NK-92 treated with Interleukin-12 subunit alpha and Interleukin-12 subunit beta, amount 100 ng/mL, for 24 hours (cell line): ENCODE results near the gene PPP1R14C.
"Not testable (repeated sequence)": the region's sequence is repeated elsewhere in the genome, so short reads cannot be mapped to it uniquely, and the experiment has no call there.

Experiments
- DNase-seq: peaks from one replicate; lab custom pipeline; 2025; lab: John Stamatoyannopoulos, UW

PPP1R14C gene

GRCh38 chr6:150220634-150221551 is 78.0 kb downstream of the PPP1R14C start:
- DNase-seq = no peak

- no peak for DNase-seq
Observed at GRCh38 chr6:150224820-150225219, 82.0 kb downstream of the PPP1R14C start.

GRCh38 chr6:150227281-150227680 is 84.4 kb downstream of the PPP1R14C start:
- DNase-seq = no peak

- no peak for DNase-seq
Observed at GRCh38 chr6:150228072-150228733, 85.4 kb downstream of the PPP1R14C start.

- DNase-seq = no peak
Observed at GRCh38 chr6:150229436-150230163, 86.8 kb downstream of the PPP1R14C start.

- no peak for DNase-seq
Observed at GRCh38 chr6:150230164-150230561, 87.3 kb downstream of the PPP1R14C start.

- DNase-seq = no peak
Observed at GRCh38 chr6:150230832-150231524, 88.1 kb downstream of the PPP1R14C start.

GRCh38 chr6:150231525-150231850 is 88.6 kb downstream of the PPP1R14C start:
- DNase-seq = no peak

- no peak for DNase-seq
Observed at GRCh38 chr6:150233843-150234269, 91.0 kb downstream of the PPP1R14C start.

GRCh38 chr6:150235218-150235617 is 92.4 kb downstream of the PPP1R14C start:
- DNase-seq = no peak

GRCh38 chr6:150236114-150236513 is 93.3 kb downstream of the PPP1R14C start:
- DNase-seq = no peak

- no peak for DNase-seq
Observed at GRCh38 chr6:150236544-150236943, 93.7 kb downstream of the PPP1R14C start.

GRCh38 chr6:150237626-150238025 is 94.8 kb downstream of the PPP1R14C start:
- no peak for DNase-seq

GRCh38 chr6:150238336-150238741 is 95.5 kb downstream of the PPP1R14C start:
- no peak for DNase-seq

GRCh38 chr6:150238846-150239407 is 96.1 kb downstream of the PPP1R14C start:
- no peak for DNase-seq

- not testable (repeated sequence) for DNase-seq
Observed at GRCh38 chr6:150241756-150242155, 98.9 kb downstream of the PPP1R14C start.

- no peak for DNase-seq
Observed at GRCh38 chr6:150243620-150244314, 100.9 kb downstream of the PPP1R14C start.

GRCh38 chr6:150245148-150245935 is 102.5 kb downstream of the PPP1R14C start:
- no peak for DNase-seq

- no peak for DNase-seq
Observed at GRCh38 chr6:150247803-150248202, 105.0 kb downstream of the PPP1R14C start.

GRCh38 chr6:150248300-150248699 is 105.5 kb downstream of the PPP1R14C start:
- DNase-seq = no peak
